SU-DHL-6 (cell line): Measurements from ENCODE around the gene UBR2.
"Not testable (repeated sequence)": the region's sequence is repeated elsewhere in the genome, so short reads cannot be mapped to it uniquely, and the experiment has no call there.

Source experiments
- H2AFZ ChIP-seq: fragments of 200-600 bp; sonication (generic); 2 replicates; pipeline ENCODE4 v1.6.1; 2014; ENCODE audit warnings: low read depth, mild to moderate bottlenecking, moderate library complexity, mixed read lengths, antibody characterized with exemption, low read length; ENCODE audit not compliant: severe bottlenecking
- H3F3A ChIP-seq: fragments of 200-600 bp; shearing (Covaris generic); 2 replicates; pipeline ENCODE4 v1.6.0; 2016; ENCODE audit warnings: antibody characterized with exemption, mild to moderate bottlenecking; ENCODE audit not compliant: insufficient read depth
- H3K27ac ChIP-seq: fragments of 200-600 bp; sonication (generic); 2 replicates; pipeline ENCODE4 v1.5.1; 2016; ENCODE audit warnings: low read depth, mild to moderate bottlenecking, low read length, moderate library complexity, mixed read lengths
- H3K27me3 ChIP-seq: fragments of 200-600 bp; sonication (generic), shearing (Covaris generic); 2 replicates; pipeline ENCODE4 v1.6.0; 2014; ENCODE audit warnings: mild to moderate bottlenecking, low read length
- H3K36me3 ChIP-seq: fragments of 200-600 bp; sonication (generic); 2 replicates; pipeline ENCODE4 v1.6.1; 2014; ENCODE audit warnings: mild to moderate bottlenecking, low read length, mixed read lengths
- H3K4me2 ChIP-seq: fragments of 300-600, 200-600 bp; shearing (Covaris generic), sonication (generic); 2 replicates; pipeline ENCODE4 v1.6.0; 2014; ENCODE audit warnings: low read length, low read depth, mild to moderate bottlenecking; ENCODE audit not compliant: poor library complexity, severe bottlenecking
- H3K4me3 ChIP-seq: fragments of 200-600 bp; sonication (generic); 2 replicates; pipeline ENCODE4 v1.5.1; 2014; ENCODE audit warnings: antibody characterized with exemption, low read length, mild to moderate bottlenecking, mixed read lengths; ENCODE audit not compliant: insufficient read depth, poor library complexity, severe bottlenecking
- H3K79me2 ChIP-seq: fragments of 200-600 bp; sonication (generic); 2 replicates; pipeline ENCODE4 v1.6.1; 2014; ENCODE audit warnings: mild to moderate bottlenecking, low read length, moderate library complexity; ENCODE audit not compliant: insufficient read depth
- H3K9ac ChIP-seq: fragments of 200-600 bp; sonication (generic); 2 replicates; pipeline ENCODE4 v1.7.0; 2014; ENCODE audit warnings: mild to moderate bottlenecking, low read length
- H3K9me2 ChIP-seq: fragments of 200-600 bp; sonication (generic); replicated peaks from 2 replicates; pipeline ENCODE4 v1.6.1; 2014; ENCODE audit warnings: low read length; ENCODE audit not compliant: insufficient read depth
- H3K9me3 ChIP-seq: fragments of 200-600 bp; sonication (generic); 2 replicates; pipeline ENCODE4 v1.6.1; 2014; ENCODE audit warnings: low read length, mixed read lengths; ENCODE audit not compliant: insufficient read depth
- H4K20me1 ChIP-seq: fragments of 200-600 bp; sonication (generic); 2 replicates; pipeline ENCODE4 v1.6.1; 2014; ENCODE audit warnings: low read depth, mild to moderate bottlenecking, antibody characterized with exemption, low read length, moderate library complexity, mixed read lengths
- CTCF ChIP-seq: fragments of 200-600 bp; sonication (generic); IDR thresholded peaks from one replicate; pipeline ENCODE4 v1.5.1; 2017; ENCODE audit warnings: antibody characterized with exemption, mild to moderate bottlenecking, low read length, moderate library complexity; ENCODE audit not compliant: insufficient read depth, poor library complexity, severe bottlenecking
- EZH2phosphoT487 ChIP-seq: fragments of 200-600 bp; sonication (generic), shearing (Covaris generic); conservative IDR thresholded peaks from 2 replicates; pipeline ENCODE4 v1.6.1; 2018; ENCODE audit warnings: mild to moderate bottlenecking, antibody characterized with exemption, low read length, moderate library complexity, mixed read lengths

The UBR2 gene

GRCh38 chr6:42697268-42697655 is 133.4 kb downstream of the UBR2 start:
- Histone ChIP-seq H3K4me2 (no peak overlapping the region), H3F3A (no peaks in the 10 kb centered on the region)
- TF ChIP-seq CTCF: no peak
- TF ChIP-seq EZH2phosphoT487: no peak

GRCh38 chr6:42698217-42698616 is 134.4 kb downstream of the UBR2 start:
- H3K9me3 ChIP-seq: no peaks in the 10 kb centered on the region
- no peaks in the 10 kb centered on the region for H3K27me3 ChIP-seq
- no peaks in the 10 kb centered on the region for H3K9me2 ChIP-seq
- H3K79me2 ChIP-seq: no peaks in the 10 kb centered on the region
- H3K4me2 ChIP-seq: no peak overlapping the region
- H3K9ac ChIP-seq: no peak overlapping the region
- H4K20me1 ChIP-seq: no peaks in the 10 kb centered on the region
- no peak overlapping the region for H3K4me3 ChIP-seq
- H3K36me3 ChIP-seq: no peaks in the 10 kb centered on the region
- TF ChIP-seq EZH2phosphoT487 (no peak), CTCF (no peak)
- no peak overlapping the region for H3K27ac ChIP-seq
- no peak overlapping the region for H2AFZ ChIP-seq
- H3F3A ChIP-seq: no peaks in the 10 kb centered on the region

More at GRCh38 chr6:42697268-42697655, 133.4 kb downstream of the UBR2 start:
- H3K4me3 ChIP-seq: no peak overlapping the region
- no peak overlapping the region for H3K9ac ChIP-seq
- no peaks in the 10 kb centered on the region for H4K20me1 ChIP-seq
- H3K36me3 ChIP-seq: no peaks in the 10 kb centered on the region; the same call in 1 of the 2 replicates
- no peaks in the 10 kb centered on the region for H3K9me3 ChIP-seq
- no peak overlapping the region for H2AFZ ChIP-seq
- no peak overlapping the region for H3K27ac ChIP-seq
- H3K27me3 ChIP-seq: no peaks in the 10 kb centered on the region
- H3K79me2 ChIP-seq: no peaks in the 10 kb centered on the region
- no peaks in the 10 kb centered on the region for H3K9me2 ChIP-seq

GRCh38 chr6:42702200-42702599 is 138.4 kb downstream of the UBR2 start:
- H3K9me3 ChIP-seq: no peaks in the 10 kb centered on the region
- H3K9me2 ChIP-seq: no peaks in the 10 kb centered on the region
- H3K79me2 ChIP-seq: no peaks in the 10 kb centered on the region
- no peaks in the 10 kb centered on the region for H4K20me1 ChIP-seq
- H3K4me3 ChIP-seq: no peak overlapping the region
- H3K36me3 ChIP-seq: no peaks in the 10 kb centered on the region
- TF ChIP-seq EZH2phosphoT487 (no peak), CTCF (no peak)
- no peaks in the 10 kb centered on the region for H3F3A ChIP-seq
- no peak overlapping the region for H3K4me2 ChIP-seq
- H3K27me3 ChIP-seq: no peaks in the 10 kb centered on the region
- H3K9ac ChIP-seq: no peak overlapping the region
- no peak overlapping the region for H2AFZ ChIP-seq
- H3K27ac ChIP-seq: no peak overlapping the region

GRCh38 chr6:42702786-42703185 is 139.0 kb downstream of the UBR2 start:
- not testable (repeated sequence) for H3K4me2 ChIP-seq

More at GRCh38 chr6:42702786-42703185, 139.0 kb downstream of the UBR2 start:
- H3K9me2 ChIP-seq, H2AFZ ChIP-seq, H3K4me3 ChIP-seq, H3K9me3 ChIP-seq, H3F3A ChIP-seq, H4K20me1 ChIP-seq, H3K27me3 ChIP-seq, H3K9ac ChIP-seq, H3K79me2 ChIP-seq, H3K36me3 ChIP-seq, H3K27ac ChIP-seq: not testable (repeated sequence)
